HG02970 (cell line): Measurements from ENCODE around the gene BICRAL.
"Not testable (repeated sequence)": the region's sequence is repeated elsewhere in the genome, so short reads cannot be mapped to it uniquely, and the experiment has no call there.

ENCODE experiments used
- ATAC-seq: cut with Tn5 transposase; IDR thresholded peaks from one replicate; pipeline ENCODE4 v1.9.1; 2021; ENCODE audit warnings: mild to moderate bottlenecking, moderate library complexity, moderate number of reproducible peaks; ENCODE audit not compliant: unreplicated experiment, low FRiP score

BICRAL gene

GRCh38 chr6:42790549-42791181, 8.8 kb downstream of the BICRAL start:
- ATAC-seq: no peak

- no peak for ATAC-seq
These were observed 10.0 kb downstream of the BICRAL start for GRCh38 chr6:42791706-42792320.

- ATAC-seq: no peak
These were observed 13.8 kb downstream of the BICRAL start for GRCh38 chr6:42795651-42796050.

GRCh38 chr6:42796171-42796570, 14.3 kb downstream of the BICRAL start:
- ATAC-seq: no peak

- ATAC-seq: not testable (repeated sequence)
These were observed 15.8 kb downstream of the BICRAL start for GRCh38 chr6:42797696-42798095.

GRCh38 chr6:42805297-42805861, 23.5 kb downstream of the BICRAL start:
- no peak for ATAC-seq

GRCh38 chr6:42806359-42806758, 24.5 kb downstream of the BICRAL start:
- not testable (repeated sequence) for ATAC-seq

- no peak for ATAC-seq
These were observed 26.9 kb downstream of the BICRAL start for GRCh38 chr6:42808492-42809483.

GRCh38 chr6:42813074-42813645, 31.3 kb downstream of the BICRAL start:
- ATAC-seq: no peak

GRCh38 chr6:42813906-42814444, 32.1 kb downstream of the BICRAL start:
- no peak for ATAC-seq

GRCh38 chr6:42815726-42816125, 33.9 kb downstream of the BICRAL start:
- ATAC-seq: not testable (repeated sequence)

GRCh38 chr6:42817907-42818306, 36.1 kb downstream of the BICRAL start:
- ATAC-seq: no peak

- no peak for ATAC-seq
These were observed 36.6 kb downstream of the BICRAL start for GRCh38 chr6:42818416-42818815.

- ATAC-seq: no peak
These were observed 37.0 kb downstream of the BICRAL start for GRCh38 chr6:42818878-42819277.

- ATAC-seq: no peak
These were observed 38.1 kb downstream of the BICRAL start for GRCh38 chr6:42819803-42820511.

- ATAC-seq: no peak
These were observed 38.9 kb downstream of the BICRAL start for GRCh38 chr6:42820512-42821340.

GRCh38 chr6:42821341-42821668, 39.5 kb downstream of the BICRAL start:
- no peak for ATAC-seq

GRCh38 chr6:42821846-42822245, 40.0 kb downstream of the BICRAL start:
- no peak for ATAC-seq

GRCh38 chr6:42829561-42830092, 47.8 kb downstream of the BICRAL start:
- no peak for ATAC-seq
